UCSD-AML1 (cell line): ENCODE data around the gene CLIC6.
"Not testable (repeated sequence)": the region's sequence is repeated elsewhere in the genome, so short reads cannot be mapped to it uniquely, and the experiment has no call there.

ENCODE experiments used
- DNase-seq: peaks from one replicate; lab custom pipeline; 2025; ENCODE audit not compliant: unreplicated experiment; lab: John Stamatoyannopoulos, UW

CLIC6 gene

DNA sequence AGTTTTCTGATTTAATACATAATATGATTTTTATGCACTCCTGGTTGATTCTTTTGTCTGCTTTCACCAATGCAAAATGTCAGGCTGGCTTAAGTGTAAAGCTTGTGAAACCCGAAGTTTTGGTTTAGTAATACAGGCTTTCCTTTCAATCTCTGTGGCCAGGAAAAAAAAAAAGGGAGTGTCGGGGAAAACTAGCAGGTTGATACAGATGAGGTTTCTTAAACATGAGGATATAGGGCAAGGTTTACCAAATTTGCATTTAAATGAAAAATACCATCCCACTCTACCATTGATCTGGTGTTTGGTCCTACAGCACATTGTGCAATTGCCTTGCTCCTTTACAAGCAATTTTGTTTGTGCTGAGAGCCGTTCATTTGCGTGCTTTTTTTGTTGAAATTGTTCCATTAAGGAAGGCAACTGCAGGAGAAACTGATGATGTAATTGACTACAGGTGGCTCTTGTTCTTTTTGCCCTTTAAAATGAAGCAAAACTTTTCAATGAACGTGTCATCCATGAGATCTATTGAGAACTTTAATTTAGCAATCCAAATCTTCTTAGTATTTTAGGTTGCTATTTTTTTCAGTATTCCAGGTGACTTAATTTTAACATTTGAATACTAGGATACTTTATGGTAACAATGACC, 22.7 kb downstream of the CLIC6 start:
- no peak for DNase-seq

DNA sequence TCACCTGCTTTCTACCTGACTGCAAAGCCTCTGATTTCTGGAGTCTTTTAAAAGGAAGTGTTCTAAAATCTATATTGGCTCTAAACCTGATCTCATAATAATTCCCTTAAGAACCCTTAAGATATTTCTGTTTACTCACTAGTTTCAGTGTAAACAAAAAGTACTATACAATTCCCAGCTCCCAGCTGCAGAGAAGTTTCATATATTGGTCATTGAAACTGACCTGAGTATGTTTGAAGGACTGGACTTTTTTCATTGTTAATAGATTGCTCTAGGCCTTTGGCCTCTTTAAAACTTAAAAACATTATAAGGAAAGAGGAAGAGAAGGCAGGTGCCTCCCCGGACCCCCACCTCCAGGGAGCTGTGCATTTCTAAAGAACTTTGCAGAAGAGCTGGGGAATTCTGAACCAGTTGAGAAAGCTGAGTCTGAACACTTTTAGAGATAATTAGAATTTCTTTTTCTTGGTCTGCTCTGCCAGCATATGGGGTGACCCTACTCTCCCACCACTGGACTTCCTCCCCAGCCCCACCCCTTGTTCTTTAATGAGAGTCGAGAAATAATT, 23.7 kb downstream of the CLIC6 start:
- DNase-seq = no peak

DNA sequence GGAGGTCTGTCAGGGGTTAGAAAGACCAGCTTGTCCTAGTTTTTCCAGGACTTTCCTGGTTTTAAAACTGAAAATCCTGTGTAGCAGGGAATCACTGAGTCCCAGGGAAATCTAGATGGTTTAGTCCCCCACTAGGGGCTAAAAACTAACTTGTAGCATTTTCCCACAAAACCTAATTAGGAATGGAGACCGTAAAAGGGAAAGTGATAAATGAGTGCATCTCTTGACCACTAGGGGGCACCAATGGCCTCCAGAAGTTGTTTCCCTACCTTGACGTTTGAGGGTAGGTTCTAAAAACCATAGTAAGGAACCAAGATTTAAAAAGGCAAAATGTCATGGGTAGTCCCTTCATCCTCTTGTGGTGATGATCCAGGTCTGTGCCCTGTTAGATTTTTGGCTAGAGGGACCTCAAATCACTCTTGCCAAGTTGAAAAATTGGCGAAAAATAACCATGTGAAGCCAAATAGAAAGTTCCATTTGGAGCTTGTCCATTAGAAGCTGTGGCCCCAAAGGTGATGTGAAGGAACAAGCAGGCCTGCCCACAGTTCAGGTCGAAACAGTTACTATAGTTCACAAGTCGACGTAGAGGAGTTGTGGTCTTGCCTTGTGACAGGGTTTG, 24.5 kb downstream of the CLIC6 start:
- DNase-seq = no peak

GRCh38 chr21:34695434-34695833, 26.6 kb downstream of the CLIC6 start:
- DNase-seq = no peak

DNA sequence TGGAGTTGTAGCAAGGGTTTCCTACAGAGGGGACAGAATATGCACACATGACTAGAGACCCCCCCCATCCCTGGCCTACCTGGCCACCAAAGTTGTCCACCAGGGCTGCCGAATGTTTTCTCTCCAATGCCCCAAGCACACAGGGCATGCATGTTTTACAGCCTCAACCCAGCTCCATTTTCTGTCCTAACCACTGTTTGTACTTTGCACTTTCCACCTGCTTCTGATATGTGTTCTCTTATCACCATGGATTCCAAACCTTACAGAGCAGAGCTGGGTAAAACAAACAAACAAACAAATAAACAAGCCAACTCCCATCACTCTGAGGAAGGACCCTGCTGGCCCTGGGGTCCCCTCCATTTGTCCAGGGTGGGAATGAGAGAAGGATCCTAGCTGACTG, 27.3 kb downstream of the CLIC6 start:
- DNase-seq = no peak

- DNase-seq = no peak
Observed at GRCh38 chr21:34697826-34698225, 29.0 kb downstream of the CLIC6 start.

GRCh38 chr21:34698270-34699015, 29.6 kb downstream of the CLIC6 start:
- DNase-seq = no peak

DNA sequence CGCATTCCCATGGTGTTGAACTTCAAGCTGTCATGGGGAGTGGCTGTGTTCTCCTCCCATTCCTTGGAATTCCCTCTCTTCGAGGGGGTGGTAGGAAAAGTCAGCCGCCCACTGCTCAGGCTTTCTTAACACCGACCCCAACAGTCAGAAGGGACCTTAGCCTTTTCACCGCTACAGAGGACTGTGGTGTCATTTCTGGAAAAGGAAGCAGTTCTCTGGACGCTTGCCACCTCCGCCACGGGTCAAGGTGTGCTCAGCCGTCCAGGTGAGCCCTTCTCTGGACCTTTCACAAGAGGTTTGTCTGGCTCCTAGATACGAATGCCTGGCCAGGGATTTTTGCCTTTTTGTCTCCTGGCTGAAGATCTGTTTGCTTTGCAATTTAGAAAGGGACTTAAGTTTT, 31.8 kb downstream of the CLIC6 start:
- DNase-seq = no peak

DNA sequence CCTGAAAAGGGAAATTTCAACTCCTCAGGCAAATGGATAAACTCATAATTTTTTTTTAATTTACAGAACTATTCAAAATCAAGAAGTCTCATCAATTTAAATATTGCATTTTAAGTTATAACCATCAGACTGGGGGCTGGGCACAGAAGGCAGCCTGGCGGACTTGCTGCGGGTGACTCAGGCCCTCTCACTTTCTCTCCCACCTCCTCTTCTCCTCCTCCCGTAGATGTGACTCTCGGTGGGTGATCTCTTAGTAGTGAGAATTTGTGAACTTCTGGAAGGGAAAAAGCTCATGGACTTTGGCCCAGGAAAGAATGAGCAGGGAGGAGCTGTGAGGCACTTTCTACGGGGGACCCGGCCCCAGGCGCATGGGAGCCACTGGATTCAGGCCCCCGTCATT, 32.9 kb downstream of the CLIC6 start:
- DNase-seq = no peak

DNA sequence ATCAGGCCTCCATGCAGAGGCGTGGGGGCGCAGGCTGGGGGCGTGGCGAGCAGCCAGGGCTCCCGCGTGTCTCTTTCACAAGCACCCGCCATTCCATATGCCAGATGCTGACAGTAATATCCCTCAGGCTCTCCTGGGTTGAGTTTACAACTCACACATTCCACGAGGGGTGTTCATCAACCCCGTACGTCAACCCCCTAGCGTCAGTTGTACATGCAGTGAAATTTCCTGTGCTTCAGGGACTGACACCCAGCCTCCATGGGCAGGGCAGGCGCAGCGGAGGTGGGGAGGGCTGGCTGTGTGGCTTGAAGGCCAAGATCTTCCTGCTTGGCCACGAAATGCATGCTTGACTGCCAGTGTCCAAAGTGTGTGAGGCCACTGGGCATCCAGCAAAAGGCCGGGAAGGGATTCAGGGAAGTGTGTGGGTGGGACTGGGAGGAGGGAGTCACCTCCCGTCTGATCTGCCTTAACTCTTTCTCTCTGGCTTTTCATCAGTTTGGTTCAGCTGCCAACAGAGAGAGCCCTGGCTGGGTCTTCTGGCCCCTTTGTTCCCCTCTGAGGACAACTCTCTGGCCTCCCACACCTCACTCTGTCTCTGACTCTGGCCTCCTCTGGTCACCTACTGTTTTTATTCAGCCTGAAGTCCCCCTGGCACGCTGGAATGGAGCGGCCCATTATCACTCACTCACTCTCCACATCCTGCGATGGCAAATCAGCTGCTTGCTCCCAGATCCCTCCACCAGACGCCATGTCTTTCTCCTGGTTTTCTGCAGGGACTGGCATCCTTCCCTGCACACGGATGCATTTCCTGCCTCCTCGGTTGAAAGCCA, 33.8 kb downstream of the CLIC6 start:
- DNase-seq = no peak

DNA sequence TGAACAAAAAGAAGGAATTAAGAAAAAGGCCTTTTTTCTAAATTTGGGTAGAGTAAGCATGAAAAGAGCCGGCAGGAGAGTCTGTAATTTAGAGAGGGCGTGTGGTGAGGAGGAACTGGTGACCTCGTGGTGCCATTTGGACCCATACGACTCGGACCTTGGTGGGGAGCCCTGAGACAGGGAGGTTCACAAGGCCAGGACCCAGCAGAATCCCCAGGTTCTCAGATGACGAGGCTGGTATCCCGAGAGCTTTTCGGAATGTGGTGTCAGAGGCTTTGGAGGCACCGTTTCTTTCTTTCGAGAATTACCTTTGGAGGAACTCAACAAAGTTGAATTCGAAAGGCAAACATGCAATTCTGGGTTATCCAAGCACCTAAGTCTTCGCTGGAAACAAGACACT, 34.8 kb downstream of the CLIC6 start:
- no peak for DNase-seq

GRCh38 chr21:34704119-34704518, 35.3 kb downstream of the CLIC6 start:
- no peak for DNase-seq

GRCh38 chr21:34705011-34705410, 36.2 kb downstream of the CLIC6 start:
- DNase-seq = no peak

GRCh38 chr21:34706337-34706736, 37.5 kb downstream of the CLIC6 start:
- no peak for DNase-seq

DNA sequence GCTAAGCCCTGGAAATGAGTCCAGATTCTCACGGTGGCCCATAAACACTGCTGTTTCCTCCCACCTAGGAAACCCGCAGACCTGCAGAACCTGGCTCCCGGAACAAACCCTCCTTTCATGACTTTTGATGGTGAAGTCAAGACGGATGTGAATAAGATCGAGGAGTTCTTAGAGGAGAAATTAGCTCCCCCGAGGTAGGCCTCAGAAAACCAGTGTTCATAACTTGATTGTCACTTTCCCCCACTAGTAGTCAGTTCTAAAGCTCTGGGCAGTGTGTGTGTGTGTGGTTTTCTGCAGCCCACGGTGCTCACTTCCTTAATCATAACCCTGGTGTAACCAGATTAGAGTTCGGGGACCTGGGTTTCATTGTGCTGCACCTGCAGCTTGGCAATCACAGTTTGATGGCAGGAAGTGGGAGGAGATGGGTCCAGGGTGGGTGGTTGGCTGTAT, 39.1 kb downstream of the CLIC6 start:
- no peak for DNase-seq

- DNase-seq = no peak
Observed at GRCh38 chr21:34713621-34714020, 44.8 kb downstream of the CLIC6 start.

- DNase-seq = no peak
Observed at GRCh38 chr21:34715518-34715917, 46.7 kb downstream of the CLIC6 start.

DNA sequence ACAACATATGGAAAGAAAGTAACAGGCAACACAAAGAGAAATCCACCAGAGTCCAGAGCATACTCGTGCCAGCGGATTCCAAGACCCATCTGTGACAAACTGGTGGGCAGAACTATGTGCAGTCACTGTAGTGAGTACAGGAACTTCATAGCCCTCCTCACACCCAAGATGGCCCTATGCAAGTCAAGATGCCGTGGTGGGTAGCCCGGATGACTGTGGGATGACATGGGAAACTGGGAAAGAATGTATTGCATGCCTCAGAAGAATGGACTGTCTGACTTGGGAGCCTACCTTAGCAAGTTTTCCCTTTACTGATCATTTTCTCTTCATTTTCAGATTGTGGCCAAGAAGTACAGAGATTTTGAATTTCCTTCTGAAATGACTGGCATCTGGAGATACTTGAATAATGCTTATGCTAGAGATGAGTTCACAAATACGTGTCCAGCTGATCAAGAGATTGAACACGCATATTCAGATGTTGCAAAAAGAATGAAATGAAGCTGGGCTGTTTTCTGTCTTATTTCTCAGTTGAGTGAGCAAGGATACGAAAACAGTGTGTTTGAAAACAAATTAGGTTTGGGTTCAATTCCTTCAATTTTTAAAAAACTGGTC, 47.3 kb downstream of the CLIC6 start:
- no peak for DNase-seq

- DNase-seq = not testable (repeated sequence)
Observed at GRCh38 chr21:34718529-34718928, 49.7 kb downstream of the CLIC6 start.

- no peak for DNase-seq
Observed at GRCh38 chr21:34722684-34723300, 54.0 kb downstream of the CLIC6 start.
